Measurements from ENCODE around the gene OSM.

- TF ChIP-seq CTCF (conservative IDR thresholded peaks at IDR 0.05; ENCODE audit: low read depth, low read length) = no peak
- TF ChIP-seq EZH2 (IDR thresholded peaks at IDR 0.05; ENCODE audit: low read length, unreplicated experiment) = no peak
- TF ChIP-seq EZH2phosphoT487 (IDR thresholded peaks at IDR 0.05; ENCODE audit: borderline replicate concordance, low read length) = no peak
Observed at GRCh38 chr22:30313527-30314363, 47.1 kb upstream of the OSM start.
